Thymus (tissue), 11 donors: ENCODE measurements around the gene ZMIZ1. TPM values are rescaled to one million over a fixed set of nuclear protein-coding genes. Genes with fewer than 3 reads are reported as not detected.

Experiments used
- DNase-seq, 9 donors: peaks; one replicate each; pipeline ENCODE4 v3.0.0-alpha.2; 2013; ENCODE audit warnings: low spot score in 9 of 9, low read depth in 6 of 9, missing footprints in 1 of 9
- H3K27ac ChIP-seq, 2 donors: one replicate each; pipeline ENCODE4 v1.5.1; 2013; ENCODE audit warnings: control low read depth in 1 of 2, low read depth in 1 of 2, low read length in 1 of 2, mild to moderate bottlenecking in 1 of 2, moderate library complexity in 1 of 2
- H3K27me3 ChIP-seq, 2 donors: one replicate each; pipeline ENCODE4 v1.5.1; 2013; ENCODE audit warnings: low read length in 1 of 2; ENCODE audit not compliant: control insufficient read depth in 2 of 2, insufficient read depth in 1 of 2
- H3K36me3 ChIP-seq, 2 donors: one replicate each; pipeline ENCODE4 v1.5.1; 2013; ENCODE audit warnings: low read length in 1 of 2, mild to moderate bottlenecking in 1 of 2, moderate library complexity in 1 of 2; ENCODE audit not compliant: control insufficient read depth in 2 of 2, insufficient read depth in 2 of 2
- H3K4me1 ChIP-seq, 2 donors: one replicate each; pipeline ENCODE4 v1.5.1; 2013; ENCODE audit warnings: low read length in 2 of 2; ENCODE audit not compliant: control insufficient read depth in 2 of 2, insufficient read depth in 2 of 2
- H3K4me3 ChIP-seq, 2 donors: one replicate each; pipeline ENCODE4 v1.5.1; 2013; ENCODE audit warnings: low read length in 2 of 2, control low read depth in 1 of 2, mild to moderate bottlenecking in 1 of 2
- H3K9me3 ChIP-seq, 2 donors: one replicate each; pipeline ENCODE4 v1.5.1; 2013; ENCODE audit warnings: low read length in 1 of 2, mild to moderate bottlenecking in 1 of 2; ENCODE audit not compliant: control insufficient read depth in 2 of 2, insufficient read depth in 1 of 2
- WGBS: extraction: QIAGEN DNeasy Blood & Tissue Kit; methylation state at CpG from one replicate; pipeline ENCODE4 v1.1.7; 2013; 5-methylcytosine and 5-hydroxymethylcytosine counted together
- polyA plus RNA-seq: library from polyadenylated mRNA; stranded (reverse); fragments of 200-250 nt; gene quantifications from one replicate; pipeline ENCODE4 v1.2.3, GENCODE V29; 2013
- total RNA-seq: library from RNA; stranded (reverse); fragments of 120-200 nt; gene quantifications from one replicate; pipeline ENCODE4 v1.2.4, GENCODE V29; 2013
- donor health status: healthy.

Gene ZMIZ1
- total and polyA plus RNA-seq, 2 donors: 7.4 to 14.2 TPM

DNA sequence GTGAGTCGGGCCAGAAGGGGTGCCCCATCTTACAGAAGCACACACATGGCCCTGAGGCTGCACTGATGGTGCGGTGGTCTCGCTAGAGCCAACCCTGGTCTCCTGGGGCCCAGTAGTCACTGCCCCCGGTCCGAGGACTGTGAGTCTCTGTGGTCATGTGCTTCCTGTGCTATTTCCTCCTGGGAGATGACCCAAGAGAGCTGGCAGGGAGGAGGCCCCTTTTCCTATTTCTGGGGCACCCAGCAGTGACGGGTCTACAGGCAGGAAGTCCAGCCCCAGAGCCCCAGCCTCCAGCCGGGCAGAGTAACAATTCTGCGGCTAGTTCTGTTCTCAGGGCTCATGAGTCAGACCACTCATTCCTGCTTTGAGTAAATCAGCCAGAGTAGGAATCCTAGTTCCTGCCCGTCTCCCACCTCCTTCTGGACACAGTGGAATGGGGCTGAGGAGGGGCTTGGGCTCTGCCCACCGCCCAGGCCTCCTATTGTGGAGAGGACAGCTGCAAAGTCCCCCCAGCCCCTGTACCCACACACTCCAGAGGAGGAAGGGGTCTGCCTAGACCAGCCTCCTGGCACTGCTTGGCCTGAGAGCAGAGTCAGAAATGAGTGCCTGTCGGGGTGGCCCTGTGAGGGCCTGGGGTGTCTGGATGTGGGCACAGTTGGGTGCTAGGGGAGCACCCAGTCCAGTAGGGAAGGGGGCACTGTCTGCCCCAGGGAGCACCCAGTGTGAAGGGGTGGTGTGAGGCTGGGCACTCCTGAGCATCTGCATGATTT is 198.0 kb downstream of the ZMIZ1 start:
- Histone ChIP-seq H3K36me3 (peaks cover 7 to 36% of the 10 kb centered on the region in 2 donors), H3K27ac (peak overlapping the region; percentile 43 to 64), H3K4me3 (no peak overlapping the region), H3K4me1 (peaks cover 0 to 22% of the 10 kb centered on the region in 2 donors), H3K27me3 (no peaks in the 10 kb centered on the region), H3K9me3 (no peaks in the 10 kb centered on the region)
- no peak for DNase-seq
- WGBS: 82% methylated on average over 11 of the region's 11 CpGs

DNA sequence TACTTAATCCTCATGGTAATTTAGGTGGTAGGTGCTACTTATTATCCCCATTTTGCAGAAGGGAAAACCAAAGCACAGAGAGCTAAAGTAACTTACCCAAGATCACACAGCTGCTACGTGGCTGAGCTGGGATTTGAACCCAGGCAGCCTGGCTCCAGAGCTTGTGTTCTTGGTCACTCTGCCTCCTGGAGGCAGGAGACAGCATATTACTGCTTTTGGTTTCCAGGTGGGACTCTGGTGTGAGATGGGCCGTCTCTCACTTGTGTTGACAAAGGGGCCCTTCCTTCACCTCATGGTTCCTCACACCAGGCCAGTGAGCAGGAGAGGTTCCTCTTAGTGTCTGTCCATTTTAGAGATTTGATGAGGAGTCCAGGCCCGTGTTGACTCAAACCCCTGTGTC is 198.7 kb downstream of the ZMIZ1 start:
- H3K27ac ChIP-seq: no peak overlapping the region
- no peak for DNase-seq
- no peaks in the 10 kb centered on the region for H3K9me3 ChIP-seq
- no peaks in the 10 kb centered on the region for H3K27me3 ChIP-seq
- peaks cover 10 to 28% of the 10 kb centered on the region in 2 donors for H3K36me3 ChIP-seq
- H3K4me1 ChIP-seq: peaks cover 0 to 22% of the 10 kb centered on the region in 2 donors
- WGBS: 94% methylated on average over 3 of the region's 3 CpGs
- H3K4me3 ChIP-seq: no peak overlapping the region

DNA sequence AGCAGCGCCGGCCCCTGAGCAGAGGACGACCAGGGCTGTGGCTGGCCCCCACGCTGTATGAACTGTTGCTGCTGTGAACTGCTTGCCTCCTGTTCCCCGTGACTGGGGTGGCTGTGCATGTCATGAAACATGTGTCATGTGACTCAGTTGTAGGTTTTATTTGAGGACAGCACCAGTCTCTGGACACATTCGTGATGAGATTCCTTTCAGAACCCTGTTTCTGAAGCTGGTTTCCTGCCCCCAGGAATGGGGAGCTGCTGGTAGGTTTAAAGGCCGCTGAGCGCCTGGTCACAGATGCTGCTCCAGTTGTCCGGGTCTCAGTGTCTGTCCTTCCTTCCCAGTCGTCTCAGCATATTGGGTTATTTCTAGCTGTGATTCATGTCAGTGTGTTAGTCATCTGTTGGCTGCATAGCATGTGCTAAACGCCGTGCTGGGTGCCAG is 199.4 kb downstream of the ZMIZ1 start:
- peaks cover 0 to 22% of the 10 kb centered on the region in 2 donors for H3K4me1 ChIP-seq
- no peak overlapping the region for H3K4me3 ChIP-seq
- H3K27ac ChIP-seq: no peak overlapping the region
- no peaks in the 10 kb centered on the region for H3K27me3 ChIP-seq
- no peaks in the 10 kb centered on the region for H3K9me3 ChIP-seq
- H3K36me3 ChIP-seq: peaks cover 10 to 23% of the 10 kb centered on the region in 2 donors
- WGBS: 96% methylated on average over 12 of the region's 12 CpGs
- no peak for DNase-seq

DNA sequence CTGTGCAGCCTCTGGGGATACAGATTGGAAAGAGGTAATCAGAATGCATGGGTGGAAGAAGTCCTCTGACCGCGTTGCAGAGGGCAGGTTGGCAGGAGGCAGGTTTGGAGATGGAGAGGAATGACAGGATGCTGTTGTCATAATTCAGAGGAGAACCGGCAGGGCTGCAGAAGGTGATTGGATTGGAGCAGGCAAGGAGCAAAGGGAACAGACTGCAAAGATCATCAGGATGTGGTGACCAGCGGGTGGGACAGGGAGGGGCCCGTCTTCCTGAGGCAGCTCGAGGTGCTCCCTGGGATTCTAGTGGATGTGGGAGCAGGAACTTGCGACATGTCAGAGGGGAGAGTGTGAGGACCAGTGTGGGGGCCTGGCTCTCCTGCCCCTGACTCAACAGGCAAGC is 200.0 kb downstream of the ZMIZ1 start:
- no peak overlapping the region for H3K27ac ChIP-seq
- H3K9me3 ChIP-seq: no peaks in the 10 kb centered on the region
- WGBS: 89% methylated on average over 7 of the region's 7 CpGs
- no peak for DNase-seq
- H3K4me1 ChIP-seq: peaks cover 0 to 23% of the 10 kb centered on the region in 2 donors
- H3K4me3 ChIP-seq: no peak overlapping the region
- peaks cover 10 to 23% of the 10 kb centered on the region in 2 donors for H3K36me3 ChIP-seq
- H3K27me3 ChIP-seq: no peaks in the 10 kb centered on the region

DNA sequence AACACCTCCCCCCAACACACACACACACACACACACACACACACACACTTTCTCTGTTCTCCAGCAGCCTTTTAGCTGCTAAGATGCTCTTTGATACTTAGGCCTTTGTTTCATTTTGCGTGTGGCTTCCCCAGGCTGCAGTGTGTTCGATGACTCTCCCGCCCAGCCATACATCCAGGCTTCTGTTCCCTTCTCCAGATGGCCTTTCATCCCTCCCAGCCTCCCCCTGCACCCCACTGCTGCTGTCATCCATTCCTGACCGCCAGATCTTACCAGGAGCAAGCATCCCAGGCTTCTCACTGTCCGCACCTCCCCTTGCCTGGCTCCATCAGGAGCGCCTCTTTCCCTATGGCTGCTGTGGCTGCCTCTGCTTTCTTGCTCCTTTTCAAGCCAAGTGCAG is 200.7 kb downstream of the ZMIZ1 start:
- Histone ChIP-seq H3K4me3 (no peak overlapping the region), H3K27ac (no peak overlapping the region), H3K9me3 (no peaks in the 10 kb centered on the region), H3K27me3 (no peaks in the 10 kb centered on the region), H3K4me1 (peaks cover 0 to 24% of the 10 kb centered on the region in 2 donors), H3K36me3 (peaks cover 12 to 22% of the 10 kb centered on the region in 2 donors)
- no peak for DNase-seq
- 96% methylated on average over 6 of the region's 6 CpGs for WGBS

DNA sequence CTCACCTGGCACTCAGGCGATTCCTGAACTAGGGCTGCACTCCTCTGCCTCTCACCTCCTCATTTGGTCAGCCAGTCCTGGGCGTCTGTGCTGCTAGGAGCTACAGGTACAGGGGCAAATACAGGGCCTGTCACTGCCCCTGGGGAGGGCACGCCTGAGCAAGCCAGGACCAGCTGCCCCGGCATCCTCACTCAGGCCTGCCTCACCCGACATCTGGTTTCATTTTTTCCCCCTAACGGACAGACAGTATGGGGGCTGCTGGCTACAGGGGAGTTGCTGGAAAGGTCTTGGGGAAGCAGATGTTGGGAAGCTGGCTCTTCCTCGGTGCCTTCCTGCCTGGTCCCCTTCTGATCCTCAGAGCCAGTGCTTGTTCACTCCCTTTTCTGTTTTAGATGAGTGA is 201.2 kb downstream of the ZMIZ1 start:
- H3K27ac ChIP-seq: peak overlapping the region in 1 of 2 donors; percentile 26
- peaks cover 12 to 20% of the 10 kb centered on the region in 2 donors for H3K36me3 ChIP-seq
- peaks cover 0 to 24% of the 10 kb centered on the region in 2 donors for H3K4me1 ChIP-seq
- no peaks in the 10 kb centered on the region for H3K27me3 ChIP-seq
- no peak for DNase-seq
- no peak overlapping the region for H3K4me3 ChIP-seq
- whole genome bisulfite sequencing: 97% methylated on average over 7 of the region's 7 CpGs
- no peaks in the 10 kb centered on the region for H3K9me3 ChIP-seq

DNA sequence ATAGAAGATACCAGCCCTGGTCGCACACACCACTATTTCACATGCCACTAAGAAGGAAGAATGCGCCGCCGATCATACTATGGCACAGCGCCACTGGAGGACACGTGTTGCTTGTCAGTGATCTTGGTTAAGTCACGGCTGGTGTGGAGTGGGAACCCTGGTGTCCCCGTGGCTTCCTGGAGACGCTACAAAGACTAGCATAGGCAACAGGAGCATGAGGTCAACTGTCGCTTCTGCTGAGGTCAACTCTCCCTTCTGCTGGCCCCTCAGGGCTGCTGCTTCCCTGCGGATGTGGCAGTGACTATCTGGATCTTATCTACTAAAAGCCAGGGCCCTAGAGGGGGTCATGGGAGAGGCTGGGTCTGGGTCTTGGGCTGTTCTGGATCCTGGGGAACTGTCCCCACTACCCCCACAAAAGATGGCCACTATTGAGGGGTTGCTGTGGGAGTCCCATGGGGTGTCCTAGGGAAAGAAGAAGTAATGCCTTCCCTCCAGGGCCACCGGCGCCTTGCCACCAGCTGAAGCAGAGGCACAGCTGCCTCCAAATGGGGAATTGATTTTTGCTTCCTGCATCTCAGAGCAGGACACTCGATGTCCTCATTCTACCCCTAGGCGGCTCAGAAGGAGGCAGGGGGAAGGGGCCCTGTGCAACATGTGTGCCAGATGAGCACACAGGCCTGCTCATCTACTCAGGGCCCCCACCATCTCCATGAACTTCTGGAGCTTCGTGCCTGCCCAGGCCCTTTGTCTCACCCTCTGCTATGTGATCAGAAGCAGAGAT is 201.9 kb downstream of the ZMIZ1 start:
- Histone ChIP-seq H3K27ac (no peak overlapping the region), H3K4me3 (no peak overlapping the region), H3K9me3 (no peaks in the 10 kb centered on the region), H3K36me3 (peaks cover 12 to 18% of the 10 kb centered on the region in 2 donors), H3K4me1 (peaks cover 0 to 21% of the 10 kb centered on the region in 2 donors), H3K27me3 (no peaks in the 10 kb centered on the region)
- WGBS: 88% methylated on average over 16 of the region's 16 CpGs
- no peak for DNase-seq

DNA sequence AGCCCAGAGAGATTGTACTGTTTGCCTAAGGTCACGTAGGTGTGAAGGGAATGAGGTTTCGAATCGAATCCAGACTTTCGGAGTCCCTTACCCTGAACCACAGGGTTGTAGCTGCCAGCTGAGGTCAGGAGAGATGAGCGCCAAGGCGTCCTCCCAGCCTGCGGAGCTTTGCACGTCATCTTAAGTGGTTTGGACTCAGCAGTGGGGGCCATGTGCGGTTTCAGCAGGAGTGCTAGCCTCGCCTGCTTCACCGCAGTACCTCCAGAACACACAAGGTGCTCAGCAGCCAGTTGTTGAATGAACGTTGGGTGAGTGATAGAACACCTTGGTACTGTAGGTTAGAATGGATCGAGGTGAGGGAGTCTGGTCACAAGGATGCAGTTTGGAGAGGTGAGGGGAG is 203.6 kb downstream of the ZMIZ1 start:
- 96% methylated on average over 13 of the region's 13 CpGs for WGBS
- peaks cover 0 to 8% of the 10 kb centered on the region in 2 donors for H3K4me1 ChIP-seq
- no peaks in the 10 kb centered on the region for H3K9me3 ChIP-seq
- no peak overlapping the region for H3K27ac ChIP-seq
- no peaks in the 10 kb centered on the region for H3K27me3 ChIP-seq
- peaks cover 18 to 21% of the 10 kb centered on the region in 2 donors for H3K36me3 ChIP-seq
- no peak for DNase-seq
- no peak overlapping the region for H3K4me3 ChIP-seq

DNA sequence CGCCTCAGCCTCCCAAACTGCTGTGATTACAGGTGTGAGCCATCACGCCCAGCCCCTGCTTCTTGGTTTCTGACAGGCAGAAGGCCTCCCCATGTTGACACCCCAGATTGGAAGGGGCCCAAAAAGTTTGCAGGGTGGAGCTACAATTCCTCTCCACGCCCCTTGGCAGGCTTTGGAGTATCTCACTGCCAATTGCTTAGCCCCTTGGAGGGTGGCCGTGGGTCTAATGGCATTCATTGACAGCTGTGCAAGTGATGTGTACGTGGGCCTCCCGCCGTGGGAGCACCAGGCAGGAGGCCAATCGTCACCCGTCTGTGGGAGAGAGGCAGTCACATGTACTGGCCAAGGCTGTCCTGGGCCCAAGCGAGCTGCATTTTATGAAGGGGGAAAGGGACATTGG is 204.8 kb downstream of the ZMIZ1 start:
- Histone ChIP-seq H3K9me3 (no peaks in the 10 kb centered on the region), H3K4me1 (peaks cover 0 to 8% of the 10 kb centered on the region in 2 donors), H3K4me3 (no peak overlapping the region), H3K36me3 (peaks cover 23 to 26% of the 10 kb centered on the region in 2 donors), H3K27me3 (no peaks in the 10 kb centered on the region), H3K27ac (no peak overlapping the region)
- WGBS: 95% methylated on average over 10 of the region's 10 CpGs
- DNase-seq: no peak
